Keratinocyte (primary cell): ENCODE measurements around the gene SMARCA4.

ENCODE experiments used
- CTCF ChIP-seq, 3 experiments: IDR thresholded peaks in 1 of 3; conservative IDR thresholded peaks in 1 of 3; optimal IDR thresholded peaks in 1 of 3; 2 replicates in 2 of 3; 3 replicates in 1 of 3; pipeline versions ENCODE3 to v1.5.1; 2011; ENCODE audit warnings: low read length in 3 of 3, mild to moderate bottlenecking in 3 of 3, moderate library complexity in 2 of 3, control low read depth in 1 of 3, inconsistent platforms in 1 of 3; ENCODE audit not compliant: insufficient read depth in 2 of 3; ENCODE audit errors: extremely low read depth in 1 of 3
- EZH2 ChIP-seq: IDR thresholded peaks from one replicate; pipeline ENCODE4 v1.6.1; 2012; ENCODE audit warnings: inconsistent platforms, mild to moderate bottlenecking, low read length, moderate library complexity

- TF ChIP-seq CTCF (optimal IDR thresholded peaks at IDR 0.05 in 1 of 3, IDR thresholded peaks at IDR 0.05 in 1 of 3, conservative IDR thresholded peaks at IDR 0.05 in 1 of 3; ENCODE audit: extremely low read depth in 1 of 3, insufficient read depth in 2 of 3, low read length in 3 of 3) (no peak), EZH2 (no peak)
Observed at GRCh38 chr19:10928563-10929401, 32.0 kb upstream of the SMARCA4 start, which contains the start of the genes TIMM29 and YIPF2.
